AG04449 (cell line): Measurements from ENCODE around the gene MBD2.
A peak's percentile ranks its signal among the peaks of the same experiment; 100 is the strongest.

Source experiments
- CTCF ChIA-PET: fragments of 350-600 bp; formaldehyde crosslinking; extraction: SDS; loops from one replicate; lab custom pipeline; 2021; ENCODE audit warnings: antibody characterized with exemption; lab: Yijun Ruan, JAX
- POLR2A ChIA-PET: fragments of 400-600, 350-600 bp; formaldehyde crosslinking; extraction: SDS; loops from one replicate; lab custom pipeline; 2020; ENCODE audit warnings: antibody characterized with exemption, inconsistent platforms; lab: Yijun Ruan, JAX
- DNase-seq: peaks from one replicate; pipeline ENCODE4 v3.0.0-alpha.2; 2010; ENCODE audit warnings: low read depth, low spot score
- H3K4me3 ChIP-seq: 2 replicates; pipeline ENCODE4 v1.5.1; 2011; ENCODE audit warnings: low read depth, mild to moderate bottlenecking, control low read depth, low read length
- CTCF ChIP-seq: IDR thresholded peaks from one replicate; pipeline ENCODE4 v1.5.1; 2011; ENCODE audit warnings: mild to moderate bottlenecking, moderate library complexity, low read length, control low read depth, inconsistent platforms; ENCODE audit not compliant: insufficient read depth; ENCODE audit errors: missing control alignments

Gene MBD2

GRCh38 chr18:54232485-54233227, 8.2 kb upstream of the MBD2 start:
- CTCF ChIA-PET = no interaction called here
- H3K4me3 ChIP-seq = no peak overlapping the region
- DNase-seq = no peak
- TF ChIP-seq CTCF = no peak
- POLR2A ChIA-PET = interaction anchor here (1.0 kb wide), 1 partner anchor 8 kb away, joined by 3 read pairs; the partner anchor contains the start of gene MBD2

GRCh38 chr18:54229421-54230059, 5.1 kb upstream of the MBD2 start:
- CTCF ChIA-PET = no interaction called here
- POLR2A ChIA-PET = no interaction called here
- no peak overlapping the region for H3K4me3 ChIP-seq
- no peak for DNase-seq
- TF ChIP-seq CTCF = no peak

- TF ChIP-seq CTCF = no peak
- H3K4me3 ChIP-seq = no peak overlapping the region
- ChIA-PET CTCF (no interaction called here), POLR2A (no interaction called here)
- no peak for DNase-seq
These were observed 3.9 kb upstream of the MBD2 start for GRCh38 chr18:54228364-54228763.

GRCh38 chr18:54223568-54224241, 764 bp downstream of the MBD2 start:
- no peak for TF ChIP-seq CTCF
- CTCF ChIA-PET = interaction anchor here (0.6 to 1.4 kb wide), 3 partner anchors 11 to 46 kb away, joined by 3 to 4 read pairs (median 3); no protein-coding TSS in a partner anchor
- POLR2A ChIA-PET = interaction anchor here (0.6 to 1.6 kb wide), 3 partner anchors 14 to 55 kb away, joined by 3 to 5 read pairs (median 4); partner anchors contain the start of gene POLI
- DNase-seq = peak; percentile 79
- H3K4me3 ChIP-seq = peak overlapping the region; percentile 90

GRCh38 chr18:54222922-54223567, 1.4 kb downstream of the MBD2 start:
- ChIA-PET POLR2A (interaction anchor here (0.6 to 1.6 kb wide), 3 partner anchors 14 to 54 kb away, joined by 3 to 5 read pairs (median 4); partner anchors contain the start of gene POLI), CTCF (interaction anchor here (0.6 to 1.4 kb wide), 3 partner anchors 11 to 47 kb away, joined by 3 to 4 read pairs (median 3); no protein-coding TSS in a partner anchor)
- H3K4me3 ChIP-seq = peak overlapping the region; percentile 90
- no peak for TF ChIP-seq CTCF
- DNase-seq = no peak
